ENCODE data around the gene HTR3C. TPM values are rescaled to one million over a fixed set of nuclear protein-coding genes. Genes with fewer than 3 reads are reported as not detected.

Gene HTR3C
- total RNA-seq, 1 experiment from 2014 or later = not detected

DNA sequence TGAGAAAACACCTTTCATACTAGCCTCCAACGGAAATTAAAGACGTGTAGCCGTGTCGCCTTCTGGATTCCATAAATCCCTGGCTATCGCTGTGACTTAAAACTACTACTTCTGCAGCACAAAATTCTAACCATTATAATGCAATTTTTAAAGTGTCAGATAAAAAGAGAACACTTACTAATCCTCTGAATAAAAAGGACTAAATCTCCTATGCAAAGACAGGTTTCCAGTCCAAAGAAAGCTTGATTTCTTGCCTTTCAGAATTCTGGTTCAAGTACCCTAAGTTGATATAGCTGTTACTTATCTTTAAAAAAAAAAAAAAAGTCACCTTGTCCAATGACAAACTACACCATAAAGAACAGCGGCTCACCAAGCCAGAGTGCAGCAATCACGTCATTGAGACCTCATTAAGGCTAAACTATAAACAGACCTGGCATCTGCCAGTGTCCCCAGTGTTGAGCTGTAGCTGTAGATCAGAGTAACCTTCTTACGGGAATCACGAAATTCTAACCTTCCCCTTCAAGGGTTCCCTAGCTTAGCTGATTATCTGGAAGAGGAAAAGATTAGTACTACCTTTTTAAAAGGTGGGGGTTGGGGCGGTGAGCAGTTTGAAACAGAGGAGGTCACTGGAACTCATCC is 37.3 kb upstream of the HTR3C start:
- Histone ChIP-seq H2BK5ac (ENCODE audit: insufficient read length, low read length) (no peak overlapping the region), H3K4me1 (ENCODE audit: insufficient read depth, low read length) (peaks cover 5% of the 10 kb centered on the region; the same call in 1 of the 2 replicates), H3T11ph (ENCODE audit: low read length) (no peak overlapping the region), H3K14ac (ENCODE audit: insufficient read depth, low read length) (no peak overlapping the region), H3K23me2 (ENCODE audit: insufficient read length, low read depth, low read length, poor library complexity, severe bottlenecking) (peaks cover 4% of the 10 kb centered on the region), H3K27me3 (ENCODE audit: insufficient read depth, low read length) (no peaks in the 10 kb centered on the region), H3K18ac (ENCODE audit: insufficient read length, low read depth, low read length) (no peak overlapping the region), H3K23ac (ENCODE audit: insufficient read length, low read depth, low read length) (no peak overlapping the region), H4K20me1 (ENCODE audit: control insufficient read depth, insufficient read depth, insufficient read length) (no peaks in the 10 kb centered on the region), H2AFZ (ENCODE audit: low read length) (no peak overlapping the region), H4K5ac (ENCODE audit: insufficient read length, low read depth, low read length) (no peak overlapping the region), H4K91ac (ENCODE audit: insufficient read length, low read depth, low read length) (no peak overlapping the region), H2BK20ac (ENCODE audit: low read depth, low read length, poor library complexity, severe bottlenecking) (no peak overlapping the region), H2AK5ac (ENCODE audit: insufficient read length, low read length) (no peak overlapping the region), H3K9ac (ENCODE audit: extremely low read depth, insufficient read length, low read length) (no peak overlapping the region), H3K79me2 (ENCODE audit: insufficient read depth, low read length) (peaks cover 7% of the 10 kb centered on the region; the same call in 1 of the 2 replicates), H3K79me1 (ENCODE audit: insufficient read depth, low read depth, low read length, poor library complexity, severe bottlenecking) (no peaks in the 10 kb centered on the region), H3K56ac (ENCODE audit: insufficient read length, low read depth, low read length) (no peak overlapping the region), H3K9me3 (ENCODE audit: control insufficient read depth, low read depth, low read length) (no peaks in the 10 kb centered on the region), H2BK15ac (ENCODE audit: low read depth, low read length) (no peak overlapping the region), H3K4ac (ENCODE audit: low read depth, low read length) (no peak overlapping the region), H4K8ac (replicated peaks; ENCODE audit: insufficient read length, low read depth, low read length) (no peak overlapping the region), H3K4me2 (ENCODE audit: insufficient read depth, insufficient read length, low read length) (no peak overlapping the region), H3K27ac (ENCODE audit: insufficient read length, low read depth, low read length) (no peak overlapping the region), H2BK120ac (ENCODE audit: low read depth, low read length, poor library complexity, severe bottlenecking) (no peak overlapping the region), H2BK12ac (ENCODE audit: insufficient read length, low read depth, low read length) (no peak overlapping the region)
- H3K4me3 Mint-ChIP-seq = peak overlapping the region; percentile 97 to 99
- no peak for DNase-seq
- peaks cover 3% of the 10 kb centered on the region; the same call in 1 of the 2 replicates for H3K27me3 Mint-ChIP-seq (ENCODE audit: low read depth)
- H3K4me1 Mint-ChIP-seq = peaks cover 24 to 25% of the 10 kb centered on the region in 2 experiments
- TF ChIP-seq, protein P1, sequence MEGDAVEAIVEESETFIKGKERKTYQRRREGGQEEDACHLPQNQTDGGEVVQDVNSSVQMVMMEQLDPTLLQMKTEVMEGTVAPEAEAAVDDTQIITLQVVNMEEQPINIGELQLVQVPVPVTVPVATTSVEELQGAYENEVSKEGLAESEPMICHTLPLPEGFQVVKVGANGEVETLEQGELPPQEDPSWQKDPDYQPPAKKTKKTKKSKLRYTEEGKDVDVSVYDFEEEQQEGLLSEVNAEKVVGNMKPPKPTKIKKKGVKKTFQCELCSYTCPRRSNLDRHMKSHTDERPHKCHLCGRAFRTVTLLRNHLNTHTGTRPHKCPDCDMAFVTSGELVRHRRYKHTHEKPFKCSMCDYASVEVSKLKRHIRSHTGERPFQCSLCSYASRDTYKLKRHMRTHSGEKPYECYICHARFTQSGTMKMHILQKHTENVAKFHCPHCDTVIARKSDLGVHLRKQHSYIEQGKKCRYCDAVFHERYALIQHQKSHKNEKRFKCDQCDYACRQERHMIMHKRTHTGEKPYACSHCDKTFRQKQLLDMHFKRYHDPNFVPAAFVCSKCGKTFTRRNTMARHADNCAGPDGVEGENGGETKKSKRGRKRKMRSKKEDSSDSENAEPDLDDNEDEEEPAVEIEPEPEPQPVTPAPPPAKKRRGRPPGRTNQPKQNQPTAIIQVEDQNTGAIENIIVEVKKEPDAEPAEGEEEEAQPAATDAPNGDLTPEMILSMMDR (conservative IDR thresholded peaks at IDR 0.05) = no peak
- no peak overlapping the region; a peak in 1 of 7 replicates for H3K27ac Mint-ChIP-seq
- peaks cover 20 to 27% (median 24%) of the 10 kb centered on the region in 3 experiments for H3K36me3 Mint-ChIP-seq (ENCODE audit: insufficient read depth in 1 of 3, low read depth in 3 of 3)
- H3K9me3 Mint-ChIP-seq = no peaks in the 10 kb centered on the region; a peak in 1 of 5 replicates
- WGBS (ENCODE audit: extremely low coverage, insufficient read length, low lambda C conversion rate) = no CpG with 5 or more reads among the region's 10 CpGs
